Gastrocnemius medialis (tissue), 4 donors: ENCODE results near the gene TAX1BP3. TPM values are rescaled to one million over a fixed set of nuclear protein-coding genes. Genes with fewer than 3 reads are reported as not detected.

Experiments used
- ATAC-seq, 2 donors: fragments of 150-250 bp; one replicate each; pipeline ENCODE4 v1.9.1; 2016
- DNase-seq, 2 donors: peaks; one replicate each; pipeline ENCODE4 v3.0.0-alpha.2; 2019
- H3K27ac ChIP-seq, 4 donors: fragments of 200-600 bp; sonication (generic); 1 replicate in 1 of 4; 2 replicates in 3 of 4; pipeline ENCODE4 v1.5.1; 2016 to 2018; ENCODE audit warnings: mild to moderate bottlenecking in 2 of 4, moderate library complexity in 1 of 4
- H3K27me3 ChIP-seq, 3 donors: fragments of 200-600 bp; sonication (generic) in 2 of 3; 1 replicate in 1 of 3; 2 replicates in 2 of 3; pipeline versions ENCODE4 v1.5.1 to v1.6.0; 2016 to 2019; ENCODE audit warnings: mild to moderate bottlenecking in 1 of 3, moderate library complexity in 1 of 3
- H3K36me3 ChIP-seq, 2 donors: fragments of 200-600 bp; sonication (generic) in 1 of 2; one replicate each; pipeline ENCODE4 v1.5.1; 2017 to 2018
- H3K4me1 ChIP-seq, 2 donors: fragments of 200-600 bp; sonication (generic) in 1 of 2; one replicate each; pipeline ENCODE4 v1.5.1; 2016 to 2017; ENCODE audit warnings: mild to moderate bottlenecking in 2 of 2
- H3K4me3 ChIP-seq, 4 donors: fragments of 200-600 bp; sonication (generic) in 3 of 4; 1 replicate in 1 of 4; 2 replicates in 3 of 4; pipeline ENCODE4 v1.5.1; 2016 to 2019; ENCODE audit warnings: mild to moderate bottlenecking in 2 of 4
- H3K9me3 ChIP-seq, 3 donors: fragments of 200-600 bp; sonication (generic) in 2 of 3; 1 replicate in 1 of 3; 2 replicates in 2 of 3; pipeline ENCODE4 v1.5.1; 2016 to 2019
- POLR2A ChIP-seq, 2 donors: fragments of 450-650 bp; IDR thresholded peaks; one replicate each; pipeline ENCODE4 v1.6.1; 2017; ENCODE audit warnings: antibody characterized with exemption in 2 of 2, mild to moderate bottlenecking in 2 of 2, moderate library complexity in 2 of 2
- in situ Hi-C, 4 donors: fragments of 200-750 bp; cut with MboI; loops; one replicate each; pipeline versions ENCODE4 v1.15.0 to v1.8.0; 2017; ENCODE audit warnings: low sequenced_read_pairs in 4 of 4
- intact Hi-C: fragments of 100-400 bp; cut with DNase I; formaldehyde crosslinking; loops from one replicate; pipeline ENCODE4 v1.15.1; 2023; ENCODE audit warnings: low total_unique reads
- total RNA-seq, 4 donors: library from RNA; depleted of rRNA; stranded (reverse); fragments of >200 nt; gene quantifications; one replicate each; pipeline versions ENCODE4 v1.1.0 to v1.2.3, GENCODE V29; 2016
- TF ChIP-seq, protein P1 (sequence below), 5 experiments: fragments of 450-650 bp in 3 of 5; fragments of 200-600 bp in 2 of 5; sonication (generic) in 2 of 5; IDR thresholded peaks in 4 of 5; conservative IDR thresholded peaks in 1 of 5; 1 replicate in 4 of 5; 2 replicates in 1 of 5; pipeline ENCODE4 v1.5.1; 2016 to 2019; ENCODE audit warnings: antibody characterized with exemption in 5 of 5, mild to moderate bottlenecking in 3 of 5, moderate library complexity in 3 of 5

The TAX1BP3 gene
- total RNA-seq, 4 donors from 2014 or later: 24.1 to 45.1 (median 33.8) TPM

DNA sequence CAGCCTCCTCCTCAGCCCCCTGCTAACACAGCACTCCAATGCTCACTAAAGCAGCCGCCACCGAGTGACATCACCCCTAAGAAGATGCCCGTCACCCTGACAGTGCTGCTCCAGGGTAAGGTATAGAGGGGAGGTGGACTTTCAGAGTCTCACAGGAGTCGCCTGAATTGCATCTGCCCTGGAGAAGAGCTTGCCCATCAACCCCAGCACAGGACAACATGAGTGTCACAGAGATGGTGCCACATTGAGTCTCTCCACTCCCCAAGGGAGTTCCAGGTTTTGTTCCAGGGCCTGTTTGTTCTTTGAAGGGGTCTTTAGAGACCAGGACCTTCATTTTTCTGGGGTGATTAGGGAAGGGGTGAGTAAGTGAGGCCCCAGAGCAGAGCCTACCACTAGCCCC is 29.8 kb upstream of the TAX1BP3 start:
- peaks cover 10 to 24% of the 10 kb centered on the region in 2 donors for H3K4me1 ChIP-seq
- peaks cover 0 to 6% of the 10 kb centered on the region in 2 donors for H3K36me3 ChIP-seq
- TF ChIP-seq POLR2A (IDR thresholded peaks at IDR 0.05): no peak
- TF ChIP-seq, protein P1, sequence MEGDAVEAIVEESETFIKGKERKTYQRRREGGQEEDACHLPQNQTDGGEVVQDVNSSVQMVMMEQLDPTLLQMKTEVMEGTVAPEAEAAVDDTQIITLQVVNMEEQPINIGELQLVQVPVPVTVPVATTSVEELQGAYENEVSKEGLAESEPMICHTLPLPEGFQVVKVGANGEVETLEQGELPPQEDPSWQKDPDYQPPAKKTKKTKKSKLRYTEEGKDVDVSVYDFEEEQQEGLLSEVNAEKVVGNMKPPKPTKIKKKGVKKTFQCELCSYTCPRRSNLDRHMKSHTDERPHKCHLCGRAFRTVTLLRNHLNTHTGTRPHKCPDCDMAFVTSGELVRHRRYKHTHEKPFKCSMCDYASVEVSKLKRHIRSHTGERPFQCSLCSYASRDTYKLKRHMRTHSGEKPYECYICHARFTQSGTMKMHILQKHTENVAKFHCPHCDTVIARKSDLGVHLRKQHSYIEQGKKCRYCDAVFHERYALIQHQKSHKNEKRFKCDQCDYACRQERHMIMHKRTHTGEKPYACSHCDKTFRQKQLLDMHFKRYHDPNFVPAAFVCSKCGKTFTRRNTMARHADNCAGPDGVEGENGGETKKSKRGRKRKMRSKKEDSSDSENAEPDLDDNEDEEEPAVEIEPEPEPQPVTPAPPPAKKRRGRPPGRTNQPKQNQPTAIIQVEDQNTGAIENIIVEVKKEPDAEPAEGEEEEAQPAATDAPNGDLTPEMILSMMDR (IDR thresholded peaks at IDR 0.05 in 4 of 5, conservative IDR thresholded peaks at IDR 0.05 in 1 of 5): no peak
- H3K9me3 ChIP-seq: no peaks in the 10 kb centered on the region
- DNase-seq (no peak), ATAC-seq (no peak)
- in situ Hi-C loops: no loop called here
- peaks cover 0 to 4% (median 0%) of the 10 kb centered on the region in 3 donors for H3K27me3 ChIP-seq
- no peak overlapping the region for H3K4me3 ChIP-seq
- intact Hi-C loops: no loop called here
- H3K27ac ChIP-seq: peak overlapping the region in 1 of 4 donors; percentile 95

DNA sequence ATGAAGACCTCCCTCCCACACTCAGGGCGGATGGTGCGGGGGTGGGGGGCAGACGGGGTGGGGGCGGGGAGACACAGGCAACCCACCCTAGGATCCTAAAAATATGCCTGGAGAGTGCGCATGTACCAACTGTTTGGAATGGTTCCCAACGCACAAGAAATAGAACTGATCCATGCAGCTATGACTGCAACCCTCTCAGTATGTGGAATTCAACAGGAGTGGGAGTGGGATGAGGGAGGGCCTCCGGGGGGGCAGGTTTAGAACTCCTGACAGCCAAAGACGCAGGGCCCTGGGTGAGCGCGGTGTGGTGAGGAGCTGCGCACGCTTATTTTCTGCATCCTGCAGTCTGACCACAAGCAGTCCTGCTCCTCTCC is 28.7 kb upstream of the TAX1BP3 start:
- no peaks in the 10 kb centered on the region for H3K36me3 ChIP-seq
- intact Hi-C loops: no loop called here
- no peak for TF ChIP-seq POLR2A (IDR thresholded peaks at IDR 0.05)
- TF ChIP-seq, protein P1 (IDR thresholded peaks at IDR 0.05 in 4 of 5, conservative IDR thresholded peaks at IDR 0.05 in 1 of 5): no peak
- H3K27me3 ChIP-seq: peaks cover 0 to 4% (median 0%) of the 10 kb centered on the region in 3 donors
- peaks cover 13 to 24% of the 10 kb centered on the region in 2 donors for H3K4me1 ChIP-seq
- ATAC-seq (no peak), DNase-seq (no peak)
- in situ Hi-C loops: no loop called here
- H3K9me3 ChIP-seq: no peaks in the 10 kb centered on the region
- H3K4me3 ChIP-seq: peak overlapping the region; percentile 69 to 85 (median 73)
- H3K27ac ChIP-seq: peak overlapping the region; percentile 94 to 99 (median 96)

DNA sequence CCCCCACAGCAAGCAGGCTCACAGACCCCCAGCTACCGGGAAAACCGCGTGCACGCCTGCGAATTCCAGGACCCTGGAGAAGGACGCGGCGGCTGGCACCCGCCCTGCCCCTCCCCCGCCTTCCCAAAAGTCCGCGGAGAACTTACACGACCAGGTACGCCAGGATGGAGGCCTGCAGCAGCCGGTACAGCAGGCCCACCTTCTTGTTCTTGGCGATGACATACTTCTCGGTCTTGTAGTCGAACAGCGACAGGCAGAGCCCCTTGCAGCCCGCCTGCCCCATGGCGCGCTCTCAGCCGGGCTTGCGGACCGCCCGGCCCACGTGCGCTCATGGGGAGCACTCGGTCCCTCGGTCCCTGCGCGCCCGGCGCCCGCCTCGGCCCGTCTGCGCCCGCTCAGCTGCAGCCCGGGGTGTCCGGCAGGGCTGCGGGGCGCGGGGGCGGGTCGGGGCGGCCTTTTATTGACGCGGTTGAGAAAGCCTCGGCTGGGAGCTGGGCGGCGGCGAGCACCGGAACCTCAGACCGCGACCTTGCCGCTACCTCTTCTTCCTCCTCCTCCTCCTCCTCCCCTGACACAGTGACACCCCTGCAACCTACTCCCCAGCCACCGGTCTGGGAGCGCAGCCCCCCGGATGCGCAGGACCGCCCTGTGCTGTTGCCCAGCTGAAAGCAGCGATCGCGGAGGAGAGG is 27.5 kb upstream of the TAX1BP3 start, which contains the start of gene P2RX5:
TSS of gene P2RX5 (minus strand) at position 433 of the 689 bp plus-strand sequence. CDS start at position 283, 150 bp downstream.
- peak in 1 of 2 donors; percentile 36 for DNase-seq

DNA sequence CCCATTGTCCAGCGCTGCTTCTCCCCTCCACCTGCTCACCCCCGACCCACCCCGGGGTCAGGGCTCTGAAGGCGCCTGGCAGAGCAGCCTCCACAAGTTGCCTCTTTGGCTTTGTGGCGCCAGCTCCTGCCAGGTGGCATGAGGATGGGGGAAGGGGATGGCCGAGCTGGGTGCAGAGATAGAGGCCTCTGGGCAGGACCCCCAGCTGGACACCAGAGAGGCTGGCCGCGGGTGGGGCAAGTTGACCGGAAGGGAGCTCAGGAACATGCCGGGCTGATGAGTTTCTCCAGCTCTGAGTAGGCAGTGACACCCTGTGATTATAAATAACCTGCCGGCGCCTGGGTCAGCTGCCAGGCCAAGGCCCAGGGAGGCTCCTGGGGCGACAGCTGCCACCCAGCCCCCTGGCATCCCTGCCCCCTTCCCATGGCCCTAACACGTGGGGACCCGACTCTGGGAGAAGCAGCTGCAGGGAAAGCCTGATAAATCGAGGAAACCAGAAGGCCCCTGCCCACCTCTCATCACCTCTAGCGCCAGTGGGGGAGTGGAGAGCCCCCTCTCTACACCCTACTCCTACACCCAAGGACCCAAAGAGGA is 26.8 kb upstream of the TAX1BP3 start:
- Histone ChIP-seq H3K27ac (peak overlapping the region; percentile 94 to 99 (median 96)), H3K9me3 (no peaks in the 10 kb centered on the region), H3K4me3 (peak overlapping the region; percentile 69 to 85 (median 73)), H3K36me3 (peaks cover 0 to 7% of the 10 kb centered on the region in 2 donors), H3K27me3 (peaks cover 0 to 4% (median 0%) of the 10 kb centered on the region in 3 donors), H3K4me1 (peaks cover 13 to 24% of the 10 kb centered on the region in 2 donors)
- intact Hi-C loops (loop anchor here (1.0 kb wide), 1 partner anchor 59 kb away; the partner anchor contains the start of genes CTNS and SHPK), in situ Hi-C loops (no loop called here)
- DNase-seq (peak; percentile 86 to 94), ATAC-seq (peak; percentile 87 to 88)
- TF ChIP-seq, protein P1 (IDR thresholded peaks at IDR 0.05 in 4 of 5, conservative IDR thresholded peaks at IDR 0.05 in 1 of 5): no peak
- TF ChIP-seq POLR2A (IDR thresholded peaks at IDR 0.05): peak; percentile 70 to 72

More for the DNA sequence above, 27.5 kb upstream of the TAX1BP3 start, which contains the start of gene P2RX5:
- intact Hi-C loops (loop anchor here (1.0 kb wide), 1 partner anchor 60 kb away; the partner anchor contains the start of genes CTNS and SHPK), in situ Hi-C loops (no loop called here)
- Histone ChIP-seq H3K4me1 (peaks cover 13 to 24% of the 10 kb centered on the region in 2 donors), H3K9me3 (no peaks in the 10 kb centered on the region), H3K27me3 (peaks cover 0 to 4% (median 0%) of the 10 kb centered on the region in 3 donors), H3K36me3 (peaks cover 0 to under 1% of the 10 kb centered on the region in 2 donors), H3K4me3 (peak within 1 kb of the TSS; percentile 69 to 85 (median 73)), H3K27ac (peak within 1 kb of the TSS; percentile 94 to 99 (median 96))
- TF ChIP-seq, protein P1 (IDR thresholded peaks at IDR 0.05 in 4 of 5, conservative IDR thresholded peaks at IDR 0.05 in 1 of 5): no peak
- no peak for TF ChIP-seq POLR2A (IDR thresholded peaks at IDR 0.05)
- peak; percentile 48 to 49 for ATAC-seq
